ENCODE data around the gene NSUN2. TPM values are rescaled to one million over a fixed set of nuclear protein-coding genes. Genes with fewer than 3 reads are reported as not detected.

The NSUN2 gene
- total and polyA plus RNA-seq, 2 donors (not counting 3 experiments of a cell fraction or from before 2014, with no cell fraction given) = 53.7 to 73.0 TPM

- Histone ChIP-seq H3K9ac (replicated peaks; ENCODE audit: extremely low read depth, insufficient read depth, low read length) (no peak overlapping the region), H3K4me2 (ENCODE audit: insufficient read depth, low read length) (no peak overlapping the region), H3K4me3 (replicated peaks in 1 of 3; ENCODE audit: insufficient read depth in 1 of 3, low read depth in 1 of 3, low read length in 3 of 3) (no peak overlapping the region), H3K9me3 (replicated peaks; ENCODE audit: control insufficient read depth, insufficient read depth, low read length) (no peaks in the 10 kb centered on the region), H3K9me1 (replicated peaks; ENCODE audit: control insufficient read depth, extremely low read depth, insufficient read depth, low read length) (no peaks in the 10 kb centered on the region), H3K27ac (ENCODE audit: insufficient read depth, low read depth, low read length) (no peak overlapping the region), H3K36me3 (ENCODE audit: control insufficient read depth in 2 of 2, extremely low read depth in 1 of 2, insufficient read depth in 2 of 2, low read length in 2 of 2) (peaks cover 38 to 45% of the 10 kb centered on the region in 2 experiments), H3K79me2 (ENCODE audit: control insufficient read depth, insufficient read depth, low read length) (no peaks in the 10 kb centered on the region), H3K4me1 (ENCODE audit: control insufficient read depth, extremely low read depth, insufficient read depth, low read length) (no peaks in the 10 kb centered on the region), H4K20me1 (replicated peaks; ENCODE audit: control insufficient read depth, extremely low read depth, insufficient read depth, low read length) (no peaks in the 10 kb centered on the region), H3K27me3 (ENCODE audit: control insufficient read depth in 2 of 2, insufficient read depth in 2 of 2, low read length in 2 of 2) (no peaks in the 10 kb centered on the region), H2AFZ (ENCODE audit: low read depth, low read length) (no peak overlapping the region)
- DNase-seq (ENCODE audit: low read depth, low spot score) = no peak
- intact Hi-C loops (cut with micrococcal nuclease) (no loop called here), dilution Hi-C loops (cut with MboI; ENCODE audit: extremely low pct_ligation_motif_present, low sequenced_read_pairs) (no loop called here)
- ChIA-PET CTCF (interaction anchor here (1.3 kb wide), 1 partner anchor 144 kb away, joined by 4 read pairs; no protein-coding TSS in a partner anchor), POLR2A (no interaction called here)
- TF ChIP-seq MYC (IDR thresholded peaks at IDR 0.05; ENCODE audit: low read depth, low read length) (no peak), CTCF (IDR thresholded peaks at IDR 0.05; ENCODE audit: extremely low read depth in 1 of 2, insufficient read depth in 1 of 2, low read depth in 1 of 2, low read length in 2 of 2) (no peak), GATA2 (IDR thresholded peaks at IDR 0.05; ENCODE audit: insufficient read depth, insufficient read length, low read depth, low read length) (no peak), FOS (IDR thresholded peaks at IDR 0.05; ENCODE audit: borderline replicate concordance, insufficient read depth, low read length) (no peak)
- no TSS peak for BruUV-seq (replicated peaks)
- FAIRE-seq = no peak
Observed at GRCh38 chr5:6601271-6601670, 31.6 kb downstream of the NSUN2 start.

GRCh38 chr5:6599739-6600138, 33.1 kb downstream of the NSUN2 start:
- no peaks in the 10 kb centered on the region for H3K79me2 ChIP-seq (ENCODE audit: control insufficient read depth, insufficient read depth, low read length)
- H3K36me3 ChIP-seq (ENCODE audit: control insufficient read depth in 2 of 2, extremely low read depth in 1 of 2, insufficient read depth in 2 of 2, low read length in 2 of 2) = peaks cover 32 to 43% of the 10 kb centered on the region in 2 experiments
- no peaks in the 10 kb centered on the region for H3K27me3 ChIP-seq (ENCODE audit: control insufficient read depth in 2 of 2, insufficient read depth in 2 of 2, low read length in 2 of 2)
- no peaks in the 10 kb centered on the region for H3K9me1 ChIP-seq (replicated peaks; ENCODE audit: control insufficient read depth, extremely low read depth, insufficient read depth, low read length)
- no peak overlapping the region for H3K4me2 ChIP-seq (ENCODE audit: insufficient read depth, low read length)
- H3K4me3 ChIP-seq (replicated peaks in 1 of 3; ENCODE audit: insufficient read depth in 1 of 3, low read depth in 1 of 3, low read length in 3 of 3) = no peak overlapping the region
- no peaks in the 10 kb centered on the region for H3K4me1 ChIP-seq (ENCODE audit: control insufficient read depth, extremely low read depth, insufficient read depth, low read length)
- no TSS peak for BruUV-seq (replicated peaks)
- H3K9ac ChIP-seq (replicated peaks; ENCODE audit: extremely low read depth, insufficient read depth, low read length) = no peak overlapping the region
- H4K20me1 ChIP-seq (replicated peaks; ENCODE audit: control insufficient read depth, extremely low read depth, insufficient read depth, low read length) = peaks cover under 1% of the 10 kb centered on the region
- TF ChIP-seq FOS (IDR thresholded peaks at IDR 0.05; ENCODE audit: borderline replicate concordance, insufficient read depth, low read length) (no peak), POLR2AphosphoS5 (IDR thresholded peaks at IDR 0.05; ENCODE audit: insufficient read depth, low read depth, low read length) (no peak), CTCF (IDR thresholded peaks at IDR 0.05; ENCODE audit: extremely low read depth in 1 of 2, insufficient read depth in 1 of 2, low read depth in 1 of 2, low read length in 2 of 2) (no peak), EZH2 (IDR thresholded peaks at IDR 0.05; ENCODE audit: borderline replicate concordance, low read depth, low read length, severe bottlenecking) (no peak), MYC (IDR thresholded peaks at IDR 0.05; ENCODE audit: low read depth, low read length) (no peak), GATA2 (IDR thresholded peaks at IDR 0.05; ENCODE audit: insufficient read depth, insufficient read length, low read depth, low read length) (no peak), POLR2A (IDR thresholded peaks at IDR 0.05; ENCODE audit: low read depth, low read length) (no peak), MAX (IDR thresholded peaks at IDR 0.05; ENCODE audit: insufficient read depth, insufficient read length) (no peak), JUN (IDR thresholded peaks at IDR 0.05; ENCODE audit: borderline replicate concordance, insufficient read depth, insufficient read length, low read depth) (no peak)
- dilution Hi-C loops (cut with MboI; ENCODE audit: extremely low pct_ligation_motif_present, low sequenced_read_pairs) = no loop called here
- DNase-seq (ENCODE audit: low read depth, low spot score) = no peak
- CTCF ChIA-PET = interaction anchor here (0.9 kb wide), 1 partner anchor 1459 kb away, joined by 3 read pairs; no protein-coding TSS in a partner anchor
- POLR2A ChIA-PET = no interaction called here
- no peak overlapping the region for H2AFZ ChIP-seq (ENCODE audit: low read depth, low read length)
- intact Hi-C loops (cut with micrococcal nuclease) = no loop called here
- H3K9me3 ChIP-seq (replicated peaks; ENCODE audit: control insufficient read depth, insufficient read depth, low read length) = no peaks in the 10 kb centered on the region
- FAIRE-seq = no peak
- H3K27ac ChIP-seq (ENCODE audit: insufficient read depth, low read depth, low read length) = no peak overlapping the region
